ENCODE results near the gene PTPRN2. TPM values are rescaled to one million over a fixed set of nuclear protein-coding genes. Genes with fewer than 3 reads are reported as not detected.

Gene PTPRN2
- total and polyA plus RNA-seq, 2 of the 8 experiments (the other 6 are each of a cell fraction or from before 2014, with no cell fraction given) = 2.6 to 4.5 TPM

GRCh38 chr7:157703534-157704195 lies 884.0 kb downstream of the PTPRN2 start:
- Histone ChIP-seq H3K4me2 (ENCODE audit: insufficient read depth in 1 of 2, low read depth in 2 of 2, low read length in 2 of 2) (no peak overlapping the region), H3K4me3 (ENCODE audit: extremely low read depth in 1 of 4, insufficient read depth in 2 of 4, low read depth in 3 of 4, low read length in 4 of 4) (no peak overlapping the region), H3K4me1 (replicated peaks in 1 of 4; ENCODE audit: control insufficient read depth in 3 of 4, insufficient read depth in 4 of 4, low read length in 3 of 4) (no peaks in the 10 kb centered on the region), H4K5ac (ENCODE audit: insufficient read length, low read depth, low read length) (no peak overlapping the region), H2BK120ac (replicated peaks; ENCODE audit: low read depth, low read length) (no peak overlapping the region), H2AK5ac (ENCODE audit: low read depth, low read length) (no peak overlapping the region), H4K91ac (replicated peaks; ENCODE audit: insufficient read length, low read length) (no peak overlapping the region), H3K27ac (ENCODE audit: low read depth, low read length) (no peak overlapping the region), H3K23me2 (ENCODE audit: low read depth, low read length) (no peaks in the 10 kb centered on the region), H3K14ac (ENCODE audit: insufficient read length) (no peak overlapping the region), H2AFZ (ENCODE audit: low read length) (no peak overlapping the region), H4K8ac (ENCODE audit: extremely low read depth, insufficient read depth, low read length) (no peak overlapping the region), H3K79me1 (ENCODE audit: low read depth, low read length) (no peaks in the 10 kb centered on the region), H3K4ac (replicated peaks; ENCODE audit: insufficient read length, low read depth, low read length) (no peak overlapping the region), H2BK5ac (ENCODE audit: low read depth, low read length) (no peak overlapping the region), H3K9ac (replicated peaks in 1 of 4; ENCODE audit: extremely low read depth in 1 of 4, low read depth in 3 of 4, low read length in 3 of 4) (no peak overlapping the region), H3K36me3 (ENCODE audit: control insufficient read depth in 2 of 4, insufficient read depth in 4 of 4, low read length in 3 of 4) (no peaks in the 10 kb centered on the region), H4K20me1 (replicated peaks in 1 of 2; ENCODE audit: control insufficient read depth in 1 of 2, insufficient read depth in 2 of 2, low read length in 2 of 2) (peaks cover 0 to 4% of the 10 kb centered on the region in 2 experiments), H2BK15ac (ENCODE audit: low read length) (no peak overlapping the region), H2BK20ac (ENCODE audit: low read length) (no peak overlapping the region), H2BK12ac (ENCODE audit: low read depth, low read length) (no peak overlapping the region), H3K23ac (ENCODE audit: insufficient read length) (no peak overlapping the region), H3K79me2 (ENCODE audit: control insufficient read depth in 1 of 2, insufficient read depth in 2 of 2, low read length in 2 of 2) (no peaks in the 10 kb centered on the region), H3K18ac (ENCODE audit: extremely low read depth, low read length) (no peak overlapping the region; the same call in 1 of the 2 replicates), H3K27me3 (replicated peaks in 1 of 4; ENCODE audit: control insufficient read depth in 3 of 4, extremely low read depth in 1 of 4, insufficient read depth in 3 of 4, low read length in 3 of 4) (no peaks in the 10 kb centered on the region; a peak in 3 of 7 replicates), H3K9me3 (ENCODE audit: insufficient read depth in 2 of 2, low read depth in 1 of 2, low read length in 1 of 2) (no peaks in the 10 kb centered on the region), H3K56ac (replicated peaks; ENCODE audit: insufficient read length, low read depth, low read length) (no peak overlapping the region)
- POLR2A ChIA-PET (ENCODE audit: partially characterized antibody) = no interaction called here
- CTCF ChIA-PET (ENCODE audit: partially characterized antibody) = interaction anchor here (0.5 to 2.1 kb wide), 4 partner anchors 17 to 920 kb away, joined by 3 to 5 read pairs (median 4); no protein-coding TSS in a partner anchor
- FAIRE-seq (no peak), DNase-seq (ENCODE audit: low read depth in 1 of 2, low spot score in 2 of 2) (no peak)
- 83% methylated on average over 21 of the region's 21 CpGs; no CpG with 5 or more reads in 1 of the 2 experiments for WGBS, 2 experiments (ENCODE audit: extremely low coverage in 1 of 2, insufficient coverage in 1 of 2, insufficient read length in 1 of 2, insufficient replicate concordance in 2 of 2, low coverage in 1 of 2, low lambda C conversion rate in 2 of 2, missing lambda C conversion rate in 1 of 2)
- no peak for TF ChIP-seq BACH1 (IDR thresholded peaks at IDR 0.05; ENCODE audit: low read length)
- TF ChIP-seq EGR1 (IDR thresholded peaks at IDR 0.05; ENCODE audit: borderline replicate concordance, low read depth, low read length) = no peak
- TF ChIP-seq CEBPB (IDR thresholded peaks at IDR 0.05; ENCODE audit: low read depth, low read length) = no peak
- no peak for TF ChIP-seq RBBP5 (IDR thresholded peaks at IDR 0.05; ENCODE audit: borderline replicate concordance, low read depth, low read length)
- TF ChIP-seq JUN (IDR thresholded peaks at IDR 0.05; ENCODE audit: low read depth, low read length) = no peak

Measured in H1 (cell line).